Endothelial cell of umbilical vein (primary cell): ENCODE data around the gene MGAT5. TPM values are rescaled to one million over a fixed set of nuclear protein-coding genes. Genes with fewer than 3 reads are reported as not detected.

Experiments
- BruUV-seq: library from RNA; stranded (reverse); fragments of 400-500 nt; replicated peaks from 2 replicates; lab custom pipeline; 2021; lab: Mats Ljungman, UMichigan
- CTCF ChIA-PET: fragments of 300-600, 350-600 bp; sonication (Branson Sonifier 250); formaldehyde crosslinking; loops from one replicate; lab custom pipeline; 2021; ENCODE audit warnings: antibody characterized with exemption, inconsistent platforms; lab: Charles Lee
- POLR2A ChIA-PET: fragments of 300-600, 350-600 bp; sonication (Branson Sonifier 250); formaldehyde crosslinking; loops from one replicate; lab custom pipeline; 2021; ENCODE audit warnings: antibody characterized with exemption, inconsistent platforms; lab: Charles Lee
- DNase-seq: peaks from one replicate; pipeline ENCODE4 v3.0.0-alpha.2; 2011; ENCODE audit warnings: low read depth, low spot score
- FAIRE-seq: peaks from 2 replicates; lab custom pipeline; 2011; peaks lifted over from hg19 to GRCh38; lab: Jason Lieb, UNC
- H2AFZ ChIP-seq: 2 replicates; pipeline ENCODE4 v1.6.0; 2012; ENCODE audit warnings: low read depth, low read length, control low read depth, inconsistent platforms
- H3K27ac ChIP-seq: 2 replicates; pipeline ENCODE4 v1.5.1; 2011; ENCODE audit warnings: low read depth, mild to moderate bottlenecking, control low read depth, low read length, moderate library complexity; ENCODE audit not compliant: insufficient read depth
- H3K27me3 ChIP-seq, 2 experiments: 2 replicates each; pipeline versions ENCODE4 v1.6.0 to v1.6.1; 2011; ENCODE audit warnings: low read length in 2 of 2, mixed read lengths in 1 of 2; ENCODE audit not compliant: control insufficient read depth in 2 of 2, insufficient read depth in 2 of 2
- H3K36me3 ChIP-seq, 2 experiments: 2 replicates in 1 of 2; 3 replicates in 1 of 2; pipeline ENCODE4 v1.5.1; 2011; ENCODE audit warnings: low read length in 2 of 2, mild to moderate bottlenecking in 1 of 2, moderate library complexity in 1 of 2; ENCODE audit not compliant: control insufficient read depth in 2 of 2, insufficient read depth in 2 of 2; ENCODE audit errors: extremely low read depth in 1 of 2
- H3K4me1 ChIP-seq: 3 replicates; pipeline ENCODE4 v1.5.1; 2011; ENCODE audit warnings: mild to moderate bottlenecking, low read length; ENCODE audit not compliant: control insufficient read depth, insufficient read depth; ENCODE audit errors: extremely low read depth
- H3K4me2 ChIP-seq: 2 replicates; pipeline ENCODE4 v1.6.1; 2011; ENCODE audit warnings: low read length, control low read depth, mixed read lengths; ENCODE audit not compliant: insufficient read depth
- H3K4me3 ChIP-seq, 3 experiments: fragments of 200-600 bp in 1 of 3; sonication (generic), shearing (Covaris generic) in 1 of 3; replicated peaks in 1 of 3; 2 replicates each; pipeline ENCODE4 v1.5.1; 2011 to 2016; ENCODE audit warnings: control low read depth in 3 of 3, low read length in 3 of 3, mild to moderate bottlenecking in 2 of 3, inconsistent platforms in 1 of 3, low read depth in 1 of 3, moderate library complexity in 1 of 3; ENCODE audit not compliant: insufficient read depth in 1 of 3
- H3K79me2 ChIP-seq: 2 replicates; pipeline ENCODE4 v1.6.0; 2012; ENCODE audit warnings: low read length, inconsistent platforms; ENCODE audit not compliant: control insufficient read depth, insufficient read depth
- H3K9ac ChIP-seq: replicated peaks from 2 replicates; pipeline ENCODE3; 2011; ENCODE audit warnings: low read length, control low read depth; ENCODE audit not compliant: insufficient read depth; ENCODE audit errors: extremely low read depth
- H3K9me1 ChIP-seq: replicated peaks from 3 replicates; pipeline ENCODE4 v1.6.0; 2011; ENCODE audit warnings: mild to moderate bottlenecking, low read length; ENCODE audit not compliant: control insufficient read depth, insufficient read depth; ENCODE audit errors: extremely low read depth
- H3K9me3 ChIP-seq: replicated peaks from 2 replicates; pipeline ENCODE4 v1.5.1; 2012; ENCODE audit warnings: low read length, inconsistent platforms; ENCODE audit not compliant: control insufficient read depth, insufficient read depth
- H4K20me1 ChIP-seq: replicated peaks from 2 replicates; pipeline ENCODE3; 2011; ENCODE audit warnings: mild to moderate bottlenecking, low read length; ENCODE audit not compliant: control insufficient read depth, insufficient read depth; ENCODE audit errors: extremely low read depth
- CTCF ChIP-seq, 2 donors: IDR thresholded peaks; 1 replicate in 1 of 2; 2 replicates in 1 of 2; pipeline ENCODE4 v1.5.1; 2011; ENCODE audit warnings: low read length in 2 of 2, mild to moderate bottlenecking in 2 of 2, moderate library complexity in 2 of 2, control low read depth in 1 of 2, inconsistent platforms in 1 of 2, low read depth in 1 of 2; ENCODE audit not compliant: insufficient read depth in 1 of 2; ENCODE audit errors: extremely low read depth in 1 of 2
- EZH2 ChIP-seq: IDR thresholded peaks from 2 replicates; pipeline ENCODE4 v1.6.1; 2012; ENCODE audit warnings: borderline replicate concordance, low read depth, mild to moderate bottlenecking, moderate library complexity, low read length, inconsistent platforms; ENCODE audit not compliant: severe bottlenecking
- FOS ChIP-seq: IDR thresholded peaks from 2 replicates; pipeline ENCODE4 v1.6.1; 2011; ENCODE audit warnings: mild to moderate bottlenecking, low read length, moderate library complexity, borderline replicate concordance; ENCODE audit not compliant: insufficient read depth
- GATA2 ChIP-seq: IDR thresholded peaks from 2 replicates; pipeline ENCODE4 v1.7.0; 2011; ENCODE audit warnings: low read depth, mild to moderate bottlenecking, moderate library complexity, mixed read lengths, low read length; ENCODE audit not compliant: insufficient read length, insufficient read depth
- JUN ChIP-seq: IDR thresholded peaks from 2 replicates; pipeline ENCODE4 v1.6.1; 2011; ENCODE audit warnings: borderline replicate concordance, low read depth; ENCODE audit not compliant: insufficient read length, insufficient read depth
- MYC ChIP-seq: IDR thresholded peaks from one replicate; pipeline ENCODE4 v1.6.1; 2011; ENCODE audit warnings: mild to moderate bottlenecking, low read depth, low read length
- POLR2A ChIP-seq: IDR thresholded peaks from 2 replicates; pipeline ENCODE4 v1.6.1; 2012; ENCODE audit warnings: low read depth, mild to moderate bottlenecking, control low read depth, low read length
- dilution Hi-C: fragments of 300-500 bp; cut with MboI; formaldehyde crosslinking; loops from one replicate; pipeline ENCODE4 v1.15.0; 2019; ENCODE audit warnings: low sequenced_read_pairs; ENCODE audit not compliant: extremely low pct_ligation_motif_present
- intact Hi-C: fragments of 100-400 bp; cut with micrococcal nuclease; formaldehyde crosslinking; loops from one replicate; pipeline ENCODE4 v1.10.0; 2022
- polyA plus RNA-seq, 4 experiments: library from polyadenylated mRNA; depleted of rRNA in 3 of 4; stranded (reverse) in 3 of 4; unstranded in 1 of 4; fragments of >200 nt; gene quantifications; 2 replicates each; pipeline versions ENCODE4 v1.2.1 to v1.2.3, GENCODE V29; 2011 to 2012; ENCODE audit warnings: missing spikeins in 1 of 4
- total RNA-seq: library from RNA; stranded (reverse); gene quantifications from 2 replicates; pipeline ENCODE4 v1.2.3, GENCODE V29; 2021

MGAT5 gene
- total and polyA plus RNA-seq, 2 donors (not counting 3 experiments of a cell fraction or from before 2014, with no cell fraction given) = 17.7 to 84.1 TPM

DNA sequence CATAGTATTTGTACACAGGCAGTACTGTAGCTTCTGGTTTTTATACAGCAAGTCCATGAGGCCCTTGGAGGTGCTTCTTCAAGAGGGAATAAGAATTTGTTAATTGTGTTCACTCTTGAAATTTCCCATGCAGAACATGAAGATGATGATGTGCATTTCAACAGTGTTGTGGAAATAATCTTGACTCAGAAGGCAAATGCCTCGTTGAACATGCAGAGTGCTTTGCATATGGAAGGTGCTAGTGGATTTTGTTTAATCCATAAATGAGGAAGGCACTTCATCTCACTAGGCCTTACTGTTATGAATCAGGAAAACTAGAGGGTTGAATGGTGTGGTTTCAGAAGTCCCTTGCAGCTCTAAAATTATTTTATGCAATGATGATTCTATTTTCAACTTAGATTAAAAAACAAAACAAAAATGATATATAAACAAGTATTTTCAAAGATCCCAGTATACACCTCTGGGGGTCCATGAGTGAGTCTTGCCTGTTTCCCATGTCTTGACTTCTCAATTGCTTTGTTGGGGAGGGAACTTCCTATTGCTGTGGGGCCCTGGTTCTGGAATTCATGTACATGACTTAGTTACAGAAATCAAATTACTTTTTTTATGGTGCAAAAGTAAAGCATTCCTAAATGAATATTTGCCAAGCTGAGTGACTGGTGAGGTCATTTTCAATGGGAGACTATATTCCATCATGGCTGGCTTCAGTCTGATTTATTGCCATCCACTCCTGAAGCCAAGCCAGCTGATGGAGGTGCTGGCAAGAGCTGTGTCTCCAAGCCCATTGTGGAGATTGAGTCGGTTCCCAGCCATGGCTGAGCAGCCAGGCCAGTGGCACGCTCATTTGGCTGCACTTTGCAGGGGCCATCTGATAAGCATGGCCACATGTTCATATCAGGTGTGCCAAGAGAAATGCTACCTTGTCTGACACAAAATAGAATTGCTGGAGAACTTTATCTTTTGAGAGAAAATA is 56.5 kb downstream of the MGAT5 start:
- peaks cover 16% of the 10 kb centered on the region for H3K79me2 ChIP-seq
- H3K36me3 ChIP-seq = no peaks in the 10 kb centered on the region
- CTCF ChIA-PET = interaction anchor here (1.1 to 1.8 kb wide), 6 partner anchors 9 to 192 kb away, joined by 3 to 5 read pairs (median 4); no protein-coding TSS in a partner anchor
- DNase-seq (peak; percentile 84), FAIRE-seq (peak; percentile 59)
- TF ChIP-seq CTCF (IDR thresholded peaks at IDR 0.05; ENCODE audit: extremely low read depth in 1 of 2, insufficient read depth in 1 of 2, low read depth in 1 of 2, low read length in 2 of 2) (no peak), MYC (no peak), EZH2 (no peak), POLR2A (no peak), JUN (no peak), GATA2 (peak; percentile 85), FOS (no peak)
- H3K9ac ChIP-seq = peak overlapping the region; percentile 6
- H4K20me1 ChIP-seq = no peaks in the 10 kb centered on the region
- H3K4me3 ChIP-seq = no peak overlapping the region
- H3K27me3 ChIP-seq = no peaks in the 10 kb centered on the region
- intact Hi-C loops (no loop called here), dilution Hi-C loops (no loop called here)
- peak overlapping the region; percentile 65 for H3K4me2 ChIP-seq
- H3K27ac ChIP-seq = peak overlapping the region; percentile 61
- no peaks in the 10 kb centered on the region for H3K9me1 ChIP-seq
- H3K9me3 ChIP-seq = peaks cover 3% of the 10 kb centered on the region
- no TSS peak for BruUV-seq
- POLR2A ChIA-PET = no interaction called here
- peaks cover 59% of the 10 kb centered on the region for H3K4me1 ChIP-seq
- peak overlapping the region; percentile 19 for H2AFZ ChIP-seq
